Measurements from ENCODE around the gene TRAF4.

DNA sequence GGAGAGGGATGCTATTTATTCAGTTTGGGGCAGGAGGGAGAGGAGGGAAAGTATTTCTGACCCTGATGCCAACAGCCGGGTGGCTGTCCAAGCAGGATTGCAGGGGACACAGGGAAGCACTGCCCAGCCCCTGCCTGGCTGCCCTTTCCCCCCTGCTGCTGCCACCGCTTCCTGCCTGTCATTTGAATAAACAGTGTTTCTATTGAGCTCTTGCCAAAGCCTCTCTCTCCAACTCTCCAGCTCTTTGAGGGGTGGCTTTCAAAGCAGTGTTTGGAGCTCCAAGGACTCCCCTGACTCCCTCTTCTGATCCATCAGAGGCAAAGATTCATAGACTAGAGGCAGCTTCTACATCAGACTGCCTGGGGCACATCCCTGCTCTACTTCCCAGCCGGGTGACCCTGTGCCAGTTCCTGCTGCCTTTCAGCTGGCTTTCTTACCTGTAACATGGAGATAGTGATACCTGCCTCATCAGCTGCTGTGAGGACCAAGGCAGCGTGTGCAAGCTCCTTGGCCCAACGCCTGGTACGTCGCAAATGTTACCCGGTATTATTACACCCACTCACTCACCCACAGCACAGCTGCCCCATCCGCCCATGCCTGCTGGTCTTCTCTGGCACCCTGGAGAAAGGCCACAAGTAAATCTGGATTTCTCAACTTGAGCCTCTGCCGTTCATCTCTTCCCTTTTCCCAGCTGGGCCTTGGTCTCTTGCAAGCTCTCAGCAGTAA, 41.6 kb upstream of the TRAF4 start:
- TF ChIP-seq, protein P1, sequence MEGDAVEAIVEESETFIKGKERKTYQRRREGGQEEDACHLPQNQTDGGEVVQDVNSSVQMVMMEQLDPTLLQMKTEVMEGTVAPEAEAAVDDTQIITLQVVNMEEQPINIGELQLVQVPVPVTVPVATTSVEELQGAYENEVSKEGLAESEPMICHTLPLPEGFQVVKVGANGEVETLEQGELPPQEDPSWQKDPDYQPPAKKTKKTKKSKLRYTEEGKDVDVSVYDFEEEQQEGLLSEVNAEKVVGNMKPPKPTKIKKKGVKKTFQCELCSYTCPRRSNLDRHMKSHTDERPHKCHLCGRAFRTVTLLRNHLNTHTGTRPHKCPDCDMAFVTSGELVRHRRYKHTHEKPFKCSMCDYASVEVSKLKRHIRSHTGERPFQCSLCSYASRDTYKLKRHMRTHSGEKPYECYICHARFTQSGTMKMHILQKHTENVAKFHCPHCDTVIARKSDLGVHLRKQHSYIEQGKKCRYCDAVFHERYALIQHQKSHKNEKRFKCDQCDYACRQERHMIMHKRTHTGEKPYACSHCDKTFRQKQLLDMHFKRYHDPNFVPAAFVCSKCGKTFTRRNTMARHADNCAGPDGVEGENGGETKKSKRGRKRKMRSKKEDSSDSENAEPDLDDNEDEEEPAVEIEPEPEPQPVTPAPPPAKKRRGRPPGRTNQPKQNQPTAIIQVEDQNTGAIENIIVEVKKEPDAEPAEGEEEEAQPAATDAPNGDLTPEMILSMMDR (IDR thresholded peaks at IDR 0.05), result no peak
- TF ChIP-seq POLR2A (IDR thresholded peaks at IDR 0.05), result no peak

Data from Peyer's patch (tissue), 4 donors.